Upper lobe of left lung (tissue), 4 donors: ENCODE data around the gene DHODH.

ENCODE experiments used
- EP300 ChIP-seq, 4 donors: sonication (generic); formaldehyde crosslinking; IDR thresholded peaks; one replicate each; pipeline ENCODE4 v1.5.1; 2017; ENCODE audit warnings: antibody characterized with exemption in 4 of 4, control low read depth in 2 of 4
- POLR2A ChIP-seq, 4 donors: fragments of 450-650 bp; IDR thresholded peaks; one replicate each; pipeline ENCODE4 v1.5.1; 2016 to 2017; ENCODE audit warnings: antibody characterized with exemption in 4 of 4, mild to moderate bottlenecking in 2 of 4
- POLR2AphosphoS5 ChIP-seq, 2 donors: sonication (generic); formaldehyde crosslinking; IDR thresholded peaks; one replicate each; pipeline ENCODE4 v1.5.1; 2017; ENCODE audit warnings: antibody characterized with exemption in 2 of 2
- TF ChIP-seq, protein P1 (sequence below), 6 experiments: fragments of 450-650 bp in 4 of 6; fragments of 200-600 bp in 2 of 6; sonication (generic) in 2 of 6; IDR thresholded peaks; one replicate each; pipeline ENCODE4 v1.5.1; 2016 to 2019; ENCODE audit warnings: antibody characterized with exemption in 6 of 6

DNA sequence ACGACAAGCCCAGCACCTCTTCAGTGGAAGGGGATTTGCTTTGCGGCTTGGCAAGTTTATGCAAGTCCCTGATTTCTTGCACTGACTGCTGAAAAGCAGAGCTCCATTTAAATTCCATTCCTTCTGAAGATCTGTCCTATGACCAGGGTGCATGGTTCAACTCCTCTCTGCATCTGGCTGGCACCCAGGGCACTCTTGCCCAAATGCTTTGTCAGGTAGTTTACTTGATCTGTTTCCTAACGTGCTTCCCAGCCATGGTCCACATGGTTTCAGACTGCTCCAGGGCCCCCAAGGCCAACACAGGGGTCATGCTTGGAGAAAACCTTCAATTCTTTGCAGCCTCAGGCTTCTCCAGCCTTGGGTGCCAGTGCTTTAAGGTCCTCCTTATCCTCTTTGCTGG, 34.5 kb downstream of the DHODH start:
- TF ChIP-seq, protein P1, sequence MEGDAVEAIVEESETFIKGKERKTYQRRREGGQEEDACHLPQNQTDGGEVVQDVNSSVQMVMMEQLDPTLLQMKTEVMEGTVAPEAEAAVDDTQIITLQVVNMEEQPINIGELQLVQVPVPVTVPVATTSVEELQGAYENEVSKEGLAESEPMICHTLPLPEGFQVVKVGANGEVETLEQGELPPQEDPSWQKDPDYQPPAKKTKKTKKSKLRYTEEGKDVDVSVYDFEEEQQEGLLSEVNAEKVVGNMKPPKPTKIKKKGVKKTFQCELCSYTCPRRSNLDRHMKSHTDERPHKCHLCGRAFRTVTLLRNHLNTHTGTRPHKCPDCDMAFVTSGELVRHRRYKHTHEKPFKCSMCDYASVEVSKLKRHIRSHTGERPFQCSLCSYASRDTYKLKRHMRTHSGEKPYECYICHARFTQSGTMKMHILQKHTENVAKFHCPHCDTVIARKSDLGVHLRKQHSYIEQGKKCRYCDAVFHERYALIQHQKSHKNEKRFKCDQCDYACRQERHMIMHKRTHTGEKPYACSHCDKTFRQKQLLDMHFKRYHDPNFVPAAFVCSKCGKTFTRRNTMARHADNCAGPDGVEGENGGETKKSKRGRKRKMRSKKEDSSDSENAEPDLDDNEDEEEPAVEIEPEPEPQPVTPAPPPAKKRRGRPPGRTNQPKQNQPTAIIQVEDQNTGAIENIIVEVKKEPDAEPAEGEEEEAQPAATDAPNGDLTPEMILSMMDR (IDR thresholded peaks at IDR 0.05), result no peak
- TF ChIP-seq POLR2AphosphoS5 (IDR thresholded peaks at IDR 0.05), result no peak
- TF ChIP-seq POLR2A (IDR thresholded peaks at IDR 0.05), result no peak
- no peak for TF ChIP-seq EP300 (IDR thresholded peaks at IDR 0.05)
